A549 (cell line): ENCODE data around the gene ATG5. TPM values are rescaled to one million over a fixed set of nuclear protein-coding genes. Genes with fewer than 3 reads are reported as not detected.
A peak's percentile ranks its signal among the peaks of the same experiment; 100 is the strongest.

Experiments used
- ATAC-seq, 2 experiments: fragments of 200-7000 bp in 1 of 2; fragments of >200 bp in 1 of 2; cut with Nextera tagmentation in 1 of 2; cut with Tn5 transposase in 1 of 2; 3 replicates each; pipeline versions ENCODE4 v1.8.0 to v1.9.1; 2018 to 2020; ENCODE audit warnings: mild to moderate bottlenecking in 1 of 2, moderate library complexity in 1 of 2
- CTCF ChIA-PET: fragments of 300-600 bp; sonication (Branson Sonifier 250); formaldehyde crosslinking; extraction: SDS; loops from one replicate; lab custom pipeline; 2021; ENCODE audit warnings: antibody characterized with exemption, inconsistent platforms; lab: Yijun Ruan, JAX
- POLR2A ChIA-PET: fragments of 350-600 bp; formaldehyde crosslinking; extraction: SDS; loops from one replicate; lab custom pipeline; 2021; ENCODE audit warnings: antibody characterized with exemption, inconsistent platforms; lab: Yijun Ruan, JAX
- DNase-seq, 2 experiments: peaks; one replicate each; pipeline versions ENCODE4 v3.0.0 to v3.0.0-alpha.2; 2011 to 2016; ENCODE audit warnings: low read depth in 1 of 2, low spot score in 1 of 2
- FAIRE-seq: peaks from 2 replicates; lab custom pipeline; 2011; peaks lifted over from hg19 to GRCh38; lab: Jason Lieb, UNC
- H3K27ac ChIP-seq, 2 experiments: fragments of >200 bp; sonication (Bioruptor Twin); formaldehyde crosslinking; 3 replicates each; pipeline ENCODE4 v1.5.1; 2016 to 2017
- H3K4me1 ChIP-seq: fragments of >200 bp; sonication (Bioruptor Twin); formaldehyde crosslinking; 3 replicates; pipeline ENCODE4 v1.6.1; 2016
- H3K4me2 ChIP-seq: fragments of >200 bp; sonication (Bioruptor Twin); formaldehyde crosslinking; 3 replicates; pipeline ENCODE4 v1.6.1; 2016
- H3K4me3 ChIP-seq: fragments of >200 bp; sonication (Bioruptor Twin); formaldehyde crosslinking; 3 replicates; pipeline ENCODE4 v1.5.1; 2016
- H3K9me3 ChIP-seq: fragments of >200 bp; sonication (Bioruptor Twin); formaldehyde crosslinking; 3 replicates; pipeline ENCODE4 v1.6.1; 2016
- CBX2 ChIP-seq: fragments of 200-600 bp; sonication (generic); IDR thresholded peaks from 2 replicates; pipeline ENCODE4 v1.6.1; 2016; ENCODE audit warnings: low read depth, mild to moderate bottlenecking, borderline replicate concordance
- CBX8 ChIP-seq: fragments of 200-600 bp; sonication (generic); IDR thresholded peaks from 2 replicates; pipeline ENCODE4 v1.6.1; 2016
- CEBPB ChIP-seq, 2 experiments: fragments of >200 bp in 1 of 2; sonication (Bioruptor Twin) in 1 of 2; formaldehyde crosslinking in 1 of 2; IDR thresholded peaks; 2 replicates each; pipeline ENCODE4 v1.6.1; 2012 to 2016
- CHD4 ChIP-seq: fragments of 200-600 bp; sonication (generic); IDR thresholded peaks from 2 replicates; pipeline ENCODE4 v1.6.1; 2016; ENCODE audit warnings: antibody characterized with exemption, mild to moderate bottlenecking, borderline replicate concordance
- EHF ChIP-seq: fragments of 250-450 bp; sonication (Bioruptor Pico); IDR thresholded peaks from 2 replicates; pipeline ENCODE4 v1.5.0; 2020; ENCODE audit warnings: mild to moderate bottlenecking
- ESRRA ChIP-seq: fragments of 150-350 bp; IDR thresholded peaks from 2 replicates; pipeline ENCODE4 v1.6.1; 2014; ENCODE audit warnings: mild to moderate bottlenecking, low read length, borderline replicate concordance
- FOSB ChIP-seq: fragments of 250-450 bp; sonication (Bioruptor Pico); IDR thresholded peaks from 2 replicates; pipeline ENCODE4 v1.5.0; 2020; ENCODE audit warnings: mild to moderate bottlenecking, moderate library complexity
- FOSL2 ChIP-seq, 2 experiments: fragments of 450-650 bp in 1 of 2; fragments of >200 bp in 1 of 2; sonication (Bioruptor Twin) in 1 of 2; formaldehyde crosslinking; IDR thresholded peaks; 2 replicates each; pipeline versions ENCODE4 v1.5.0 to v1.6.1; 2016 to 2020; ENCODE audit warnings: mild to moderate bottlenecking in 1 of 2, moderate library complexity in 1 of 2
- HOXB13 ChIP-seq: fragments of 250-450 bp; sonication (Bioruptor Pico); IDR thresholded peaks from 2 replicates; pipeline ENCODE4 v1.5.0; 2020; ENCODE audit warnings: low read depth, mild to moderate bottlenecking, moderate library complexity
- HOXB5 ChIP-seq: fragments of 250-450 bp; sonication (Bioruptor Pico); IDR thresholded peaks from 2 replicates; pipeline ENCODE4 v1.5.0; 2020; ENCODE audit warnings: mild to moderate bottlenecking, moderate library complexity
- KDM1A ChIP-seq: fragments of 200-600 bp; sonication (generic); IDR thresholded peaks from 2 replicates; pipeline ENCODE4 v1.6.1; 2016; ENCODE audit warnings: low read depth, mild to moderate bottlenecking
- KDM5A ChIP-seq: fragments of 200-600 bp; sonication (generic); IDR thresholded peaks from 2 replicates; pipeline ENCODE4 v1.6.1; 2016; ENCODE audit warnings: antibody characterized with exemption, mild to moderate bottlenecking
- MAFK ChIP-seq: fragments of 450-650 bp; IDR thresholded peaks from 2 replicates; pipeline ENCODE4 v1.6.1; 2014; ENCODE audit not compliant: partially characterized antibody
- MYC ChIP-seq: IDR thresholded peaks from 2 replicates; pipeline ENCODE4 v1.6.1; 2012; ENCODE audit warnings: mild to moderate bottlenecking, inconsistent platforms, low read length, improper control_type of control experiment, borderline replicate concordance
- RAD21 ChIP-seq, 2 experiments: fragments of >200 bp in 1 of 2; sonication (Bioruptor Twin) in 1 of 2; formaldehyde crosslinking in 1 of 2; IDR thresholded peaks in 1 of 2; conservative IDR thresholded peaks in 1 of 2; 2 replicates in 1 of 2; 3 replicates in 1 of 2; pipeline ENCODE4 v1.6.1; 2012 to 2018; ENCODE audit warnings: inconsistent platforms in 1 of 2
- RARB ChIP-seq: fragments of 250-450 bp; sonication (Bioruptor Pico); IDR thresholded peaks from 2 replicates; pipeline ENCODE4 v1.8.0; 2021; ENCODE audit warnings: mild to moderate bottlenecking, moderate library complexity
- RCOR1 ChIP-seq: fragments of 150-350 bp; IDR thresholded peaks from 2 replicates; pipeline ENCODE4 v1.6.1; 2014; ENCODE audit warnings: antibody characterized with exemption, low read length, low read depth
- RFX5 ChIP-seq: fragments of 450-650 bp; IDR thresholded peaks from 2 replicates; pipeline ENCODE4 v1.7.1; 2014; ENCODE audit warnings: antibody characterized with exemption, mild to moderate bottlenecking, moderate library complexity
- TP53 ChIP-seq: fragments of 250-450 bp; sonication (Bioruptor Pico); IDR thresholded peaks from 2 replicates; pipeline ENCODE4 v1.5.0; 2021; ENCODE audit warnings: mild to moderate bottlenecking, moderate library complexity
- ZFP36 ChIP-seq: fragments of 450-650 bp; IDR thresholded peaks from 2 replicates; pipeline ENCODE4 v1.6.1; 2014; ENCODE audit warnings: borderline replicate concordance; ENCODE audit not compliant: partially characterized antibody
- ZSCAN20 ChIP-seq: fragments of 250-450 bp; sonication (Bioruptor Pico); IDR thresholded peaks from 2 replicates; pipeline ENCODE4 v1.8.0; 2022; ENCODE audit warnings: mild to moderate bottlenecking, moderate library complexity
- WGBS: methylation state at CpG from one replicate; pipeline ENCODE4 v1.1.6; 2017; ENCODE audit errors: missing lambda C conversion rate; 5-methylcytosine and 5-hydroxymethylcytosine counted together
- polyA plus RNA-seq, 4 experiments: library from polyadenylated mRNA; depleted of rRNA in 3 of 4; stranded (reverse); fragments of >200 nt; fragmentation: RNase III in 1 of 4; extraction: RNeasy Plus Mini Kit Qiagen cat#74134 plus additional on column Dnase treatment in 1 of 4; gene quantifications; 2 replicates in 3 of 4; 3 replicates in 1 of 4; pipeline ENCODE4 v1.2.3, GENCODE V29; 2011 to 2017
- TF ChIP-seq, protein P1 (sequence below): fragments of >200 bp; sonication (Bioruptor Twin); formaldehyde crosslinking; IDR thresholded peaks from 2 replicates; pipeline ENCODE4 v1.6.1; 2016
- TF ChIP-seq, protein P2 (sequence below): IDR thresholded peaks from 2 replicates; pipeline ENCODE4 v1.6.1; 2012; ENCODE audit warnings: low read depth, borderline replicate concordance
- TF ChIP-seq, protein P3 (sequence below): fragments of >200 bp; sonication (Bioruptor Twin); formaldehyde crosslinking; IDR thresholded peaks from 3 replicates; pipeline ENCODE4 v1.5.1; 2016
- TF ChIP-seq, protein P4 (sequence below): fragments of >200 bp; sonication (Bioruptor Twin); formaldehyde crosslinking; IDR thresholded peaks from 3 replicates; pipeline ENCODE4 v1.6.1; 2016
- TF ChIP-seq, protein P5 (sequence below): fragments of 250-450 bp; sonication (Bioruptor Pico); IDR thresholded peaks from 2 replicates; pipeline ENCODE4 v1.5.0; 2020; ENCODE audit warnings: low read depth, mild to moderate bottlenecking, moderate library complexity

ATG5 gene
- polyA plus RNA-seq, 2 of the 4 experiments (the other 2 are of a cell fraction): 26.6 to 53.5 TPM

DNA sequence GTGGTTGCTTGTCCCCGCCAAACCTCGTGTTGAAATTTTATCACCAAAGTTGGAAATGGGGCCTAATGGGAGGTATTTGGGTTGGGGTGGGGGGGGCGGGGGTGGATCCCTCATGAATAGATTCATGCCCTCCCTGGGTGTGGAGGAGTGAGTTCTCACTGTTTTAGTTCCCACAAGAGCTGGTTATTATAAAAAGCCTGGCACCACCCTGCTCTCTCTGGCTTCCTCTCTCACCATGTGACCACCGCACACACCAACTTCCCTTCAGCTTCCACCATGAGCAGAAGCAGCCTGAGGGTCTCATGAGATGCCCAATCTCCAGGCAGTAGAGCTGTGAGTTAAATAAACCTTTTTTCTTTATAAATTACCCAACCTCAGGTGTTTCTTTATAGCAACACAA, 128.1 kb downstream of the ATG5 start:
- no peak overlapping the region for H3K27ac ChIP-seq
- no peak for DNase-seq
- H3K4me3 ChIP-seq: no peak overlapping the region
- no peak overlapping the region for H3K4me2 ChIP-seq
- WGBS: 82% methylated on average over 4 of the region's 4 CpGs
- CTCF ChIA-PET: no interaction called here
- H3K9me3 ChIP-seq: no peaks in the 10 kb centered on the region
- TF ChIP-seq RFX5 (no peak), ZFP36 (no peak), FOSB (CRISPR knock-in tag) (no peak), RCOR1 (no peak), KDM1A (no peak), KDM5A (no peak), EHF (CRISPR knock-in tag) (no peak), RAD21 (conservative IDR thresholded peaks at IDR 0.05 in 1 of 2, IDR thresholded peaks at IDR 0.05 in 1 of 2) (no peak), HOXB5 (CRISPR knock-in tag) (no peak), CHD4 (no peak), FOSL2 (IDR thresholded peaks at IDR 0.05) (no peak), FOSL2 (CRISPR knock-in tag; IDR thresholded peaks at IDR 0.05) (no peak), TP53 (CRISPR knock-in tag) (no peak), ZSCAN20 (no peak)
- TF ChIP-seq, protein P1, sequence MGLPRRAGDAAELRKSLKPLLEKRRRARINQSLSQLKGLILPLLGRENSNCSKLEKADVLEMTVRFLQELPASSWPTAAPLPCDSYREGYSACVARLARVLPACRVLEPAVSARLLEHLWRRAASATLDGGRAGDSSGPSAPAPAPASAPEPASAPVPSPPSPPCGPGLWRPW: no peak
- TF ChIP-seq, protein P2, sequence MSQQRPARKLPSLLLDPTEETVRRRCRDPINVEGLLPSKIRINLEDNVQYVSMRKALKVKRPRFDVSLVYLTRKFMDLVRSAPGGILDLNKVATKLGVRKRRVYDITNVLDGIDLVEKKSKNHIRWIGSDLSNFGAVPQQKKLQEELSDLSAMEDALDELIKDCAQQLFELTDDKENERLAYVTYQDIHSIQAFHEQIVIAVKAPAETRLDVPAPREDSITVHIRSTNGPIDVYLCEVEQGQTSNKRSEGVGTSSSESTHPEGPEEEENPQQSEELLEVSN: no peak
- TF ChIP-seq, protein P3, sequence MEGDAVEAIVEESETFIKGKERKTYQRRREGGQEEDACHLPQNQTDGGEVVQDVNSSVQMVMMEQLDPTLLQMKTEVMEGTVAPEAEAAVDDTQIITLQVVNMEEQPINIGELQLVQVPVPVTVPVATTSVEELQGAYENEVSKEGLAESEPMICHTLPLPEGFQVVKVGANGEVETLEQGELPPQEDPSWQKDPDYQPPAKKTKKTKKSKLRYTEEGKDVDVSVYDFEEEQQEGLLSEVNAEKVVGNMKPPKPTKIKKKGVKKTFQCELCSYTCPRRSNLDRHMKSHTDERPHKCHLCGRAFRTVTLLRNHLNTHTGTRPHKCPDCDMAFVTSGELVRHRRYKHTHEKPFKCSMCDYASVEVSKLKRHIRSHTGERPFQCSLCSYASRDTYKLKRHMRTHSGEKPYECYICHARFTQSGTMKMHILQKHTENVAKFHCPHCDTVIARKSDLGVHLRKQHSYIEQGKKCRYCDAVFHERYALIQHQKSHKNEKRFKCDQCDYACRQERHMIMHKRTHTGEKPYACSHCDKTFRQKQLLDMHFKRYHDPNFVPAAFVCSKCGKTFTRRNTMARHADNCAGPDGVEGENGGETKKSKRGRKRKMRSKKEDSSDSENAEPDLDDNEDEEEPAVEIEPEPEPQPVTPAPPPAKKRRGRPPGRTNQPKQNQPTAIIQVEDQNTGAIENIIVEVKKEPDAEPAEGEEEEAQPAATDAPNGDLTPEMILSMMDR: no peak
- TF ChIP-seq, protein P4, sequence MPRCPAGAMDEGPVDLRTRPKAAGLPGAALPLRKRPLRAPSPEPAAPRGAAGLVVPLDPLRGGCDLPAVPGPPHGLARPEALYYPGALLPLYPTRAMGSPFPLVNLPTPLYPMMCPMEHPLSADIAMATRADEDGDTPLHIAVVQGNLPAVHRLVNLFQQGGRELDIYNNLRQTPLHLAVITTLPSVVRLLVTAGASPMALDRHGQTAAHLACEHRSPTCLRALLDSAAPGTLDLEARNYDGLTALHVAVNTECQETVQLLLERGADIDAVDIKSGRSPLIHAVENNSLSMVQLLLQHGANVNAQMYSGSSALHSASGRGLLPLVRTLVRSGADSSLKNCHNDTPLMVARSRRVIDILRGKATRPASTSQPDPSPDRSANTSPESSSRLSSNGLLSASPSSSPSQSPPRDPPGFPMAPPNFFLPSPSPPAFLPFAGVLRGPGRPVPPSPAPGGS: no peak
- H3K4me1 ChIP-seq: peaks cover 12% of the 10 kb centered on the region; the same call in 2 of the 3 replicates
- no peak for ATAC-seq
- POLR2A ChIA-PET: no interaction called here
- no peak for FAIRE-seq

DNA sequence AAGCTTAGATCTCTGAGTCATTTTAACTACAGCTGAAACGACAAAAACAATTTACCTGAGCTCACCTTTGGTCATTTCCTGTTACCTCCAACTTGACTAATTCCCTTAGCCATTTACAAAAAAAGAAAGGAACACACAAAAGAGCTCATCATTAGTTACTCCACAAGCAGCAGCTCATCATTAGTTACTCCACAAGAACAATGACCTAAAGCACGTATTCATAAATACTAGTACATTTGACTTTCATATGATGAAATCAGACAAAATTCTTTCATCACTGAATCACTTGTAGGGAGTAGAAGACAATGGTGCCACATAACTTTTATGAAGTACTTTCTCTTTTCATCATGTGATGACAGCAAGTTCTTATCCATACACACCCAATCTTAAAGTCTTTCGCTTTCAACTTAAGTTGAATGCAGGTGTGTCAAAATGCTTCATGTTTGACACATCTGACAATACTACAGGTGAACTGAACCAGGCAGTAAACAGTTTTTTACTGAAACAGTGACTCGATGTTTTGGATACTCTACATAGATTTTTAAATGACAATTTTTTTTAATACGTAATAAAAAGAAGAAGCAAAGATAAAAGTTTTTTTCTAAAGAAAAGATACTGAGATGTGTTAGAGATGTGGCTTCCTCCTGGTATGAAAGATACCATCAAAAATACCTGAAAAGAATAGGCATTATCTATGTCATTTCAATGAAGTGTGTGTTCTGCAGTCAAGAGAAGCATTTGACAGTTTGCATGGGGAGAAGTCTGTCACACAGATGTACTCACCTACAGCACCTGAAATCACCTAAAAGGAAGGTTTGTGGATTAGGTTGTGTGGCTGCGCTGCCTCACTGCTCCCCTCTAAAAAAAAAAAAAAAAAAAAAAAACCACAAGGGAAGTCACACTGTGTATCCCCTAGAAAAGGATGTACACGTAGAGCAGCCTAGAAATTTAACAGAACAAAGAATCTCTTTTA, 130.3 kb downstream of the ATG5 start:
- no peak for ATAC-seq
- peak overlapping the region in 1 of 2 experiments; percentile 45; a peak in 1 of 6 replicates for H3K27ac ChIP-seq
- 84% methylated on average over 7 of the region's 7 CpGs for WGBS
- H3K4me1 ChIP-seq: peaks cover 12% of the 10 kb centered on the region; the same call in 2 of the 3 replicates
- peak overlapping the region; percentile 19; the same call in 1 of the 3 replicates for H3K4me2 ChIP-seq
- H3K9me3 ChIP-seq: no peaks in the 10 kb centered on the region
- no peak for DNase-seq
- ChIA-PET POLR2A (no interaction called here), CTCF (interaction anchor here (0.6 to 0.9 kb wide), 3 partner anchors 26 to 1241 kb away, joined by 3 to 5 read pairs (median 3); no protein-coding TSS in a partner anchor)
- H3K4me3 ChIP-seq: no peak overlapping the region
- no peak for FAIRE-seq
- TF ChIP-seq MAFK: no peak
- TF ChIP-seq, protein P5, sequence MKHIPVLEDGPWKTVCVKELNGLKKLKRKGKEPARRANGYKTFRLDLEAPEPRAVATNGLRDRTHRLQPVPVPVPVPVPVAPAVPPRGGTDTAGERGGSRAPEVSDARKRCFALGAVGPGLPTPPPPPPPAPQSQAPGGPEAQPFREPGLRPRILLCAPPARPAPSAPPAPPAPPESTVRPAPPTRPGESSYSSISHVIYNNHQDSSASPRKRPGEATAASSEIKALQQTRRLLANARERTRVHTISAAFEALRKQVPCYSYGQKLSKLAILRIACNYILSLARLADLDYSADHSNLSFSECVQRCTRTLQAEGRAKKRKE: no peak
- TF ChIP-seq CBX2: no peak
- TF ChIP-seq CBX8: no peak
- TF ChIP-seq ZSCAN20: no peak
- no peak for TF ChIP-seq HOXB13 (CRISPR knock-in tag)
- TF ChIP-seq ZFP36: no peak
- no peak for TF ChIP-seq TP53 (CRISPR knock-in tag)
- TF ChIP-seq MYC: no peak
- no peak for TF ChIP-seq ESRRA
- no peak for TF ChIP-seq FOSL2 (IDR thresholded peaks at IDR 0.05)
- TF ChIP-seq FOSL2 (CRISPR knock-in tag; IDR thresholded peaks at IDR 0.05): no peak
- no peak for TF ChIP-seq CEBPB (IDR thresholded peaks at IDR 0.05)
- no peak for TF ChIP-seq RARB (CRISPR knock-in tag)
- no peak for TF ChIP-seq FOSB (CRISPR knock-in tag)
